HepG2 (cell line): Measurements from ENCODE around the gene CHMP1A. TPM values are rescaled to one million over a fixed set of nuclear protein-coding genes. Genes with fewer than 3 reads are reported as not detected.

Source experiments
- ATAC-seq: fragments of 200-7000 bp; cut with Tn5 transposase; 3 replicates; pipeline ENCODE4 v1.9.1; 2020; ENCODE audit warnings: mild to moderate bottlenecking, moderate library complexity
- BruUV-seq: library from RNA; stranded (reverse); fragments of 400-500 nt; replicated peaks from 2 replicates; lab custom pipeline; 2021; lab: Mats Ljungman, UMichigan
- CTCF ChIA-PET: fragments of 300-600 bp; formaldehyde crosslinking; extraction: SDS; loops from one replicate; lab custom pipeline; 2021; ENCODE audit warnings: low total read pairs, inconsistent platforms, low intra/inter-chr PET ratio; lab: Yijun Ruan, JAX
- POLR2A ChIA-PET: fragments of 350-600 bp; sonication (Branson Sonifier 250); formaldehyde crosslinking; loops from one replicate; lab custom pipeline; 2020; ENCODE audit warnings: antibody characterized with exemption, inconsistent platforms; lab: Yijun Ruan, JAX
- DNase-seq: peaks from one replicate; pipeline ENCODE4 v3.0.0-alpha.2; 2015; ENCODE audit warnings: low spot score
- FAIRE-seq: peaks from 3 replicates; lab custom pipeline; 2011; peaks lifted over from hg19 to GRCh38; lab: Jason Lieb, UNC
- H2AFZ ChIP-seq: one replicate; pipeline ENCODE4 v1.6.1; 2011; ENCODE audit warnings: low read length, inconsistent platforms
- H3K27ac ChIP-seq: fragments of 300-600 bp; 3 replicates; pipeline ENCODE4 v1.8.0; 2011; ENCODE audit warnings: mixed run types, mild to moderate bottlenecking, mixed read lengths, low read length, inconsistent platforms; ENCODE audit not compliant: insufficient read depth; ENCODE audit errors: extremely low read length
- H3K27me3 ChIP-seq, 2 experiments: fragments of 200-600 bp in 1 of 2; 2 replicates in 1 of 2; 3 replicates in 1 of 2; pipeline versions ENCODE4 v1.6.0 to v1.8.0; 2011; ENCODE audit warnings: low read length in 2 of 2, mild to moderate bottlenecking in 2 of 2, moderate library complexity in 2 of 2, inconsistent platforms in 1 of 2; ENCODE audit not compliant: insufficient read depth in 2 of 2, control insufficient read depth in 1 of 2
- H3K36me3 ChIP-seq, 2 experiments: fragments of 200-600 bp in 1 of 2; replicated peaks in 1 of 2; 2 replicates in 1 of 2; 3 replicates in 1 of 2; pipeline versions ENCODE4 v1.5.1 to v1.8.0; 2011; ENCODE audit warnings: low read length in 2 of 2, inconsistent platforms in 1 of 2; ENCODE audit not compliant: insufficient read depth in 2 of 2, control insufficient read depth in 1 of 2
- H3K4me1 ChIP-seq: 2 replicates; pipeline ENCODE4 v1.5.1; 2012; ENCODE audit warnings: low read length, inconsistent platforms; ENCODE audit not compliant: insufficient read depth
- H3K4me2 ChIP-seq: 2 replicates; pipeline ENCODE4 v1.6.0; 2011; ENCODE audit warnings: low read depth, low read length, inconsistent platforms
- H3K4me3 ChIP-seq, 3 experiments: fragments of 200-600 bp in 1 of 3; sonication (generic), shearing (Covaris generic) in 1 of 3; replicated peaks in 1 of 3; 2 replicates each; pipeline ENCODE4 v1.5.1; 2011 to 2016; ENCODE audit warnings: low read length in 3 of 3, inconsistent platforms in 2 of 3, low read depth in 2 of 3, mild to moderate bottlenecking in 2 of 3, control low read depth in 1 of 3, mixed read lengths in 1 of 3; ENCODE audit not compliant: insufficient read depth in 1 of 3
- H3K79me2 ChIP-seq: one replicate; pipeline ENCODE4 v1.6.1; 2011; ENCODE audit warnings: low read length, inconsistent platforms; ENCODE audit not compliant: insufficient read depth
- H3K9ac ChIP-seq: 2 replicates; pipeline ENCODE4 v1.6.0; 2011; ENCODE audit warnings: mild to moderate bottlenecking, low read depth, low read length, inconsistent platforms; ENCODE audit not compliant: insufficient read depth
- H3K9me3 ChIP-seq: 2 replicates; pipeline ENCODE4 v1.5.1; 2012; ENCODE audit warnings: mild to moderate bottlenecking, low read length
- H4K20me1 ChIP-seq: 2 replicates; pipeline ENCODE4 v1.6.0; 2011; ENCODE audit warnings: inconsistent platforms, mild to moderate bottlenecking, low read length, moderate library complexity; ENCODE audit not compliant: insufficient read depth
- CTCF ChIP-seq: sonication (generic); formaldehyde crosslinking; IDR thresholded peaks from 2 replicates; pipeline ENCODE4 v1.5.0; 2020; ENCODE audit warnings: mild to moderate bottlenecking, missing genetic modification reagents, moderate library complexity
- SP5 ChIP-seq: IDR thresholded peaks from 2 replicates; pipeline ENCODE4 v1.6.1; 2016; ENCODE audit warnings: low read depth, borderline replicate concordance
- SUZ12 ChIP-seq: fragments of 150-350 bp; IDR thresholded peaks from 2 replicates; pipeline ENCODE4 v1.6.1; 2014; ENCODE audit warnings: low read depth, low read length
- ZSCAN25 ChIP-seq: sonication (generic); formaldehyde crosslinking; IDR thresholded peaks from 2 replicates; pipeline ENCODE4 v1.8.0; 2022; ENCODE audit warnings: mild to moderate bottlenecking, missing genetic modification reagents
- WGBS: methylation state at CpG from one replicate; pipeline ENCODE4 v1.1.6; 2017; ENCODE audit warnings: low lambda C conversion rate; 5-methylcytosine and 5-hydroxymethylcytosine counted together
- in situ Hi-C: cut with HindIII; loops from 2 replicates; pipeline ENCODE4 v1.10.0; 2017; ENCODE audit warnings: low pct_unique_long_range_greater_than_20kb; ENCODE audit not compliant: extremely low pct_ligation_motif_present
- intact Hi-C: fragments of 100-400 bp; cut with micrococcal nuclease; formaldehyde crosslinking; loops from one replicate; pipeline ENCODE4 v1.10.0; 2022; ENCODE audit not compliant: unreplicated experiment
- polyA plus RNA-seq, 8 experiments: library from polyadenylated mRNA; depleted of rRNA in 3 of 8; stranded (reverse) in 7 of 8; unstranded in 1 of 8; fragments of >200 nt; fragmentation: Illumina TruSeq in 4 of 8; extraction: Trizol in 4 of 8; gene quantifications; 2 replicates each; pipeline versions ENCODE4 v1.2.1 to v1.2.3, GENCODE V29; 2011 to 2016; ENCODE audit warnings: low read depth in 4 of 8, missing spikeins in 1 of 8, mixed read lengths in 1 of 8; ENCODE audit not compliant: insufficient read depth in 1 of 8
- total RNA-seq, 5 experiments: library from RNA; depleted of rRNA; stranded (reverse); fragments of >200 nt; fragmentation: Illumina TruSeq; extraction: Trizol; gene quantifications; 2 replicates each; pipeline ENCODE4 v1.2.3, GENCODE V29; 2016; ENCODE audit warnings: low read depth in 1 of 5

Gene CHMP1A
- total and polyA plus RNA-seq, 2 of the 13 experiments (the other 11 are each of a cell fraction or from before 2014, with no cell fraction given) = 69.4 to 73.3 TPM

GRCh38 chr16:89638455-89638854, 19.1 kb downstream of the CHMP1A start:
- FAIRE-seq = no peak
- H3K27ac ChIP-seq = no peak overlapping the region
- ChIA-PET POLR2A (no interaction called here), CTCF (no interaction called here)
- H3K4me1 ChIP-seq = peaks cover 21% of the 10 kb centered on the region
- no peak overlapping the region for H3K9ac ChIP-seq
- H3K9me3 ChIP-seq = no peaks in the 10 kb centered on the region
- no peak overlapping the region for H2AFZ ChIP-seq
- no peaks in the 10 kb centered on the region for H3K79me2 ChIP-seq
- TF ChIP-seq ZSCAN25 (CRISPR knock-in tag) (peak; percentile 95), SP5 (CRISPR knock-in tag) (no peak)
- no peaks in the 10 kb centered on the region for H3K36me3 ChIP-seq
- no TSS peak for BruUV-seq
- intact Hi-C loops = no loop called here
- WGBS = 89% methylated on average over 10 of the region's 10 CpGs
- DNase-seq = no peak
- in situ Hi-C loops = no loop called here
- H3K4me2 ChIP-seq = no peak overlapping the region
- H4K20me1 ChIP-seq = no peaks in the 10 kb centered on the region
- ATAC-seq = no peak
- no peaks in the 10 kb centered on the region for H3K27me3 ChIP-seq
- H3K4me3 ChIP-seq = no peak overlapping the region

GRCh38 chr16:89637379-89637778, 20.1 kb downstream of the CHMP1A start:
- H3K27ac ChIP-seq = no peak overlapping the region
- H3K79me2 ChIP-seq = no peaks in the 10 kb centered on the region
- no peaks in the 10 kb centered on the region for H3K27me3 ChIP-seq
- no peak for DNase-seq
- intact Hi-C loops (no loop called here), in situ Hi-C loops (no loop called here)
- WGBS = 46% methylated on average over 10 of the region's 10 CpGs
- H3K9ac ChIP-seq = no peak overlapping the region
- no peak overlapping the region for H3K4me2 ChIP-seq
- H4K20me1 ChIP-seq = no peaks in the 10 kb centered on the region
- no peak for FAIRE-seq
- ChIA-PET POLR2A (no interaction called here), CTCF (interaction anchor here (1.1 kb wide), 1 partner anchor 22 kb away, joined by 3 read pairs; no protein-coding TSS in a partner anchor)
- ATAC-seq = peak; percentile 8
- H2AFZ ChIP-seq = no peak overlapping the region
- peaks cover 32% of the 10 kb centered on the region for H3K4me1 ChIP-seq
- no peak overlapping the region for H3K4me3 ChIP-seq
- no peaks in the 10 kb centered on the region for H3K9me3 ChIP-seq
- no peaks in the 10 kb centered on the region for H3K36me3 ChIP-seq
- TF ChIP-seq CTCF (CRISPR knock-in tag) (0 out of 2 replicates have a peak, but pooled peaks have one; percentile 23), SUZ12 (no peak)
- BruUV-seq = no TSS peak
